Stimulated activated CD8-positive, alpha-beta memory T cell treated with anti-CD3 and anti-CD28 coated beads, Interleukin-15, amount 100 ng/mL, for 1 hour (primary cell): ENCODE results near the gene NSFL1C.
A peak's percentile ranks its signal among the peaks of the same experiment; 100 is the strongest.

ENCODE experiments used
- DNase-seq: peaks from one replicate; pipeline ENCODE4 v3.0.0-alpha.2; 2020; ENCODE audit warnings: low read depth

The NSFL1C gene

DNA sequence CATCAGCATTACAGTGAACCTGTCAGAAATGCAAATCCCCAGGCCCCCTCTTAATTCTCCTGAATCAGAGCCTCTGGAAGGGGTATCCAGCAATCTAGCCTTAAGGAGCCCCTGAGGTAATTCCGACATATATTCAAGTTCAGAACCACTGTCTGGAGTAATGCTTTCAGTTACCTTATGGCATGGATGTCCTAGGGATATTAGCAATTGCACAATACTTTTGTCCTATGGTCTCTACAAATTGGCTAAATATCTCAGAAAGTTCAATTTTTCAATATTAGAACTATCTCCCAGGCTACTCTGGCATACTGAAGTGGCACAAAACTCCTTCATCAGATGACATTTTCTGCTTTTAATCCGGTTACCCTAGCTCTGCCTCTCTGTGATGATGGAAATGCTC, 6.4 kb downstream of the NSFL1C start:
- no peak for DNase-seq

DNA sequence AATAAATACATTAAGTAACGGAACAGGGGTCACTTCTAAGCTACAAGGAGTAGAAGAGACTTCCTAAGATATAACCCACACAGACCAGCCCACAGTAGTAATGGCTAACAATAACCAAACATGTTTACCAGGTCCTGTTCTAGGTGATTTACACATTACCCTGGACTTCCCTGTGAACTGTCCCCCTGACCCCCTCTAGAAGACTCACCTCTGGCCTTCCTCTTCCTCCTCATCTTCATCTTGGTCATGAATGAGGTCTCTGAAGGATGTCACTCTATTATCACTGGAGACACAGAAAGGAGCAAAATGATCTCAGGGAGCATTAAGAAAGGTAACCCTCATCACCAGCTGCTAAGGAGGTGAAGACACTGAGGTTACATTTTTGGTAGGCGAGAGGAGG, 8.7 kb downstream of the NSFL1C start:
- DNase-seq: no peak

DNA sequence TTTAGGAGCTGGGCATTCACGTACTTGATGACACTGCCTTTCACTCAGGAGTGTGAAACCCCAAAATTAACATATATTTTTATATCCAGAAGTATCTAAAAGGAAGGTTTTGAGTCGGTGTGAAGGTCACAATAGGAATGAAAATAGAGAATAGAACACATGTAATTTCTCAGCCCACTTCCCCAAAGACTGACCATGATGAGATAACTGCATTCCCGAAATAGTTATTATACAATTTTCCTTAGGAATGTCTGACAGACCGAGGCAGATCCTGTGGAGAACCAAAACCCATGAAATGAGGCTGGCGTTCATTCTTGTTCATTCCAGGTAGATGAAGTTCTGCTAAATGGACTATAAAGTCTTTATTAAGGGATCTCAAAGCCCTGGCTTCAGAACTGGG, 10.3 kb downstream of the NSFL1C start:
- no peak for DNase-seq

DNA sequence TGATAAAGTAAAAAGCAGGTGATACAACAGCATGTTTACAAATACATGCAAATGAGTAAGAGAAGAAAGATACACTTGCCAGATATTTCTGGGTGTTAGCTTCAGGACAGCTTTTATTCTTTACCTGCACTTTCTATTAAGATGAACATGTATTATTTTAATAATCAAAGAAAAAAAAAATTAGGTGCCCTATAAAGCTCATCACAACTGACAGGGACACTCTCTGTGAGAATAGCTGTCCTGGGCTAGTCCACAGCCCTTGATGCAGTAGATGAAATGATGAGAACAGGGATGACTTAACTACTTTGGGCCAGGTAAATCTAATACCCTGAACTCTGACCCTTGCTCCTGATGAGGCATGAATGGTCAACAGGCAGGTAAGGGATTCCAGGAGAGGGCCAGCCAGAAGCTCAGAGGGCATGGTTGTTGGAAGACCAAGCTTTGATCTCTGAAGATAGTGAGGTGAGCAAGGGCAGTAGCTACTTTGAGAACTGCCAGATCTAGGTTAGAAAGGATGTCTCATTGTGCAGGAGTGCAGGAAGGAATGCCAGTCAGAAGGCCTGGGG, 15.6 kb downstream of the NSFL1C start:
- DNase-seq: no peak

DNA sequence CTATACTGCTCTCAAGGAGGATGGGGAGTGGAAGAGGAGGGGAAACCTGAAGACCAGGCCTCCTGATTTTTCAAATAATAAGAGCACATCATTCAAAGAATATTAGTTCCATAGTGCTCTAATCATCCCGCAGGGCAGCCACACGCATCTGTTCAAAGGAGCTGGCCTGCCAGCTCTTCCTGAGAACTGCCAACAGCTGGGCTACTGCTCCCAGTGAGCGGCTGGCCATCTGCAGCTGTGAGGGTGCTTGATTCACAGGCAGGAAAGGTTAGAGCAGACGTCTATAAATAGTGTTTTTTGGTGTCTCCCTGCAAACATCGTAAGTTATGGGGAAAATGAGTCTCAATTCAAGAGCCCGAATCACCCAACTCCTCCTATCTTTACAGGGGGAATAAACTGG, 17.3 kb downstream of the NSFL1C start:
- no peak for DNase-seq

DNA sequence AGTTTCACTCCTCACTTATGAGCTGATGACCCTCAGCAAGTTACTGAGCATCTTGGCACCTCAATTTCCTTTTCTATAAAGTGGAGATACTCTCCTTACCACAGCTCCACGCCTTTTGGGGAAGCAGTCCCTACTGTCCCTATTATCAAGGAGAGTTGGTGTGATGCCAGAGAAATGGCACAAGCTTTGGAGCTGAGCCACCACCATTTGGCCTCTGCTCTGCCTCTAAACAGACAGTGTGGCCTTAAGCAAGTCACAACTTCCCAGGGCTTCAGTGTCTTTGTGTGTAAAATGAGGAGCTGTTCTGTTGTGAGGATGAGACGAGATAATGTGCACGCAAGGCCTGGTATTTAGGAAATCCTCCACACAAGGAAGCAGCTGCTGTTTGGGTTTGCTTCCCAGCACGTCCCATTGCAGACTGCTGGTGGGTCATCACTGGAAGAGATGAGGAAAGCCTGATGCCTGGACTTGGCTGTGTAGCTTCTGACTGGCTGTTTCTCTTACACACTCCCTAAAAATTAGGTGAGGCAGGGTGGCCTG, 18.5 kb downstream of the NSFL1C start:
- DNase-seq: no peak

DNA sequence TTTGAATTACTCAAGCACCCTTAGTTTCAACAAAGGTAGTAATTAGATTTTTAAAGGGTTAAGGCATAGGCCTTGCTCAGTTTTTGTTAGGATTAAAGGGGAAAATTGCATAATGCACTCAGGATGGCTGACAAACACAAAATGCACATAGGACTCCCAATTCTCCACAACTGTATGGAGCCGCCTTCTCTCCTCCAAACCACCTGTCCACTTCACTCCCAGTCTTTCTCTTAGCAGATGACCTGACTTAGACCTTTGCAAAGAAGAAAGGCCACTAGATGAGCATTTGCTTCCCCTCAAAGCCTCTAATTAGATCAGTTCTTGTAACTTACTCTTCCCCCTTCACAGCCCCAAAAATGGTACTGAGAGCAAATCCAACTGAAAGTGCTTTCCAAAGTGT, 20.1 kb downstream of the NSFL1C start:
- no peak for DNase-seq

DNA sequence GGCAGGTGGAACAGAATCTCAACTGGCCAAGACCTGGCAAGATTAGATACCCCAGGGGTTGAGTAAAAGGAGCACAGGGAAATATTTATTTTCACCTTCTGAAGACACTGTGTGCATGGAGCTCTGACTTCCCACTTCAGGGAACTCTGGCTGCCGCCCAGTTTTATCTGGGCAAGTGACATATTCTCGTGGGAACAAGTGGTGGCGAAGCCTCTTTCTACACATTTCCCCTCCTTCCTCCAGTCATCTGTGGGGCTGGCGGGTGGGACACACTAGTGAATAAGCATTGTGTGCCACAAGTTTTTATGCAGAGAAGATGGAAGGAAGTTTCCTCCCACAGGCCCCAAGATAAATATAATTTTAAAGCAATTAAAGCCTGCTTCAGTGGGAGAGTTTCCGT, 23.6 kb downstream of the NSFL1C start:
- no peak for DNase-seq

DNA sequence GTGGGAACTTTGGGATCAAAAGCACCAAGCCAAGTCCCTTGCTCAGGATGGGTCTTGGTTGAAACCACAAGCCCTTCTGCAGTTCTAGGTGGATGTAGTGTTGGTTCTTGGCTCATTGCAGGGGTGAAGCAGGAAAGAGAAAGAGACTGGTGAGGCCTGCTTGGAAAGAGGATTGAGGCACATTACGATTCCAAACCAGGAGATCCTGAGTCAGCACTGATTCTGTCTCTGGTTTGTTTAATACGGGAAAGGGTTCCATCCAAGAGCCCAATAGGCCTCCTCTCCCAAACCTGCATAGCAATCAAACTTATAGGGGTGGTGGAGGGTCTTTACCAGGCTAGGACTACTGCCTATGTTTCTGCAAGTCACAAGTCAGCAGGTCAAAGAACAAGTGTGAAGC, 24.3 kb downstream of the NSFL1C start:
- DNase-seq: no peak

DNA sequence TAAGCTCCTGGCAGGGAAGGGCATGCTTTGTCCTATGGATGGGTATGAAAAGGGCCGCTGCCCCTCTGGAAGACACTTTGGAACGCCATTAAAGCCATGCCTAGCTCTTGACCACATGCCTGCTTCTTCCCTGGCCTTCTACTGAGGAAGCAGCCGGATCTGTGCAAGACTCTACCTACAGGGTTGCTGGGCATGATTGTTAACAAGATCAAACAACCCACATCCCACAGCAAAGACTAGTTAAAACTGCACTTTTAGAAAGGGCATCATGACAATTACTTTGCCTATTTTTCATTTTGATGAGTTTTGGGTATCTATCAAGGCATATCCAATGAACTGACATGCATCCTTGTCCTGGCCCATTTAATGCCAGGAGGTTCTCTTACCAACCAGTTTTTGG, 25.5 kb downstream of the NSFL1C start:
- no peak for DNase-seq

DNA sequence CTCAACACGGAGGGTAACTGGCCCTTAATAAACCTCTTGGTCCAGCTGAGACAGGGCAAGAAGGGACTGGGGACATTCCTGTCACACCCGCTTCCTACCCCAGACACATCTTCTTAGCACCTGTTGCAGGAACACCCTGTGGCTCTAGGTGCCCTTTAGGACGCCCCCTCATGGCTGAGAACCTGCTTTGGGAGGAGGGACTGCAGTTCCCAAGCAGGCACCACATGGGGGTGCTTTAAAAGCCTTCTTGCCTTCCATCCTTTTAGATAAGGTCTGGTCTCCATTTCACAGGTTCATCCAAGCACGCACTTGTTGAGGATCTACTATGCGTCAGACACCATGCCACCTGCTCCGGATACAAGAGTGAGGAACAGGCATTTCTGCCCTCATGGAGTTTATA, 26.6 kb downstream of the NSFL1C start:
- no peak for DNase-seq

DNA sequence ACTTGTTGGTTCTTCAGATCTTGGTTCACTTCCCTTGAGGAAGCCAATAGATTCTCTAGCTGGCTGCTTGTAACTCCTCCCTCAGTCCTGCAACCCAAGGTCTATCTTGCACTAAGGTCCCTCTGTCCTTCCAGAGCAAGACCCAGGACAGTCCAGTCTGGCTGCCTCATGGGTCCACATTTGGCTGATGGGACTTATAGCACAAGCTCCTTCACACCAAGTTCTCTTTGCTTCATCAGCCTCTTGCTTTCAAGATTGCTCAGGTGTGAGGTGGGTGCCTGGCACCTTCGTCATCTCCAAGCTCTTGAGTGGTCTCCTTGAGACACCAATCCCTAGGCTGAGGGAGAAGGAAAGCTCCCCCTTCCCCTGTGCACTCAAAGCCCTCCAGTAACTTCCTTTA, 28.3 kb downstream of the NSFL1C start:
- DNase-seq: no peak

DNA sequence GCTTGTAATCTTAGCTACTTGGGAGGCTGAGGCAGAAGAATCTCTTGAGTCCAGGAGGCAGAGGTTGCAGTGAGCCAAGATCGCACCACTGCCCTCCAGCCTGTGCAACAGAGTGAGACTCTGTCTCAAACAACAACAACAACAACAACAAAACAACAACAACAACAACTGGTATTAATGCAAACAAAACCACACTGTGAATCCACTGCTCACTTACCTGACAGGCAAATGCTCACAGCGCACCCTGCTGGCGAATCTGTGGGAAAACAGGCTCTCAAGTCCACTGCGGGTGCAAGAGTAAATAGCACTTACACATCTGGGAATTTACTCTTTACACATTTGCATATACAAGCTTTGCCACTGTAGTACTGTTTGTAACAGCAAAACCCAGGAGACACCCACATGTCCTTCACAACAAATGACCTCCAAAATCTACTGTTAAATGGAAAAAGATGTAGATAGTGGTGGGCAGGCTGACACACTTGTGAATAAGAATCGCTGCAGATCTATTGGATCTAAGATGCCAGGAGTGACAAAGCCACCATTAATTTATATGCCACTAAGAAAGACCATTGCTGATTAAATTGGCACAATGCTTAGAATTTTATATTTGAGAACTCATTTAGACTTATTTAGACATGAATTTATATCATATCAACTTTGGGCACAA, 29.3 kb downstream of the NSFL1C start:
- peak; percentile 70 for DNase-seq

DNA sequence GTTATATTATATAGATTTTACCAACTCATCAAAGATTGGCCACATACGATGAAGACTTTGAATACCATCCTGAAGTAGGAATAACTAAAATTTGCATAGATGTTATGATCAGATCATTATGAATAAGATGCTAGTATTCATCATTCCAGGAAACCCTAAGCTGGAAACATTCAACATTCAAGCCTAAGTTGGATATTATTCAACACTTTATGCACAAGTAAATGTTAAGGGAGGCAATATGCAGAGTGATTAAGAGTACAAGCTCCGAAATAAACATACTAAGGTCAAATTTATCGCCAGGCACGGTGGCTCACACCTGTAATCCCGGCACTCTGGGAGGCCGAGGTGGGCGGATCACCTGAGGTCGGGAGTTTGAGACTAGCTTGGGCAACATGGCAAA, 30.4 kb downstream of the NSFL1C start:
- no peak for DNase-seq

DNA sequence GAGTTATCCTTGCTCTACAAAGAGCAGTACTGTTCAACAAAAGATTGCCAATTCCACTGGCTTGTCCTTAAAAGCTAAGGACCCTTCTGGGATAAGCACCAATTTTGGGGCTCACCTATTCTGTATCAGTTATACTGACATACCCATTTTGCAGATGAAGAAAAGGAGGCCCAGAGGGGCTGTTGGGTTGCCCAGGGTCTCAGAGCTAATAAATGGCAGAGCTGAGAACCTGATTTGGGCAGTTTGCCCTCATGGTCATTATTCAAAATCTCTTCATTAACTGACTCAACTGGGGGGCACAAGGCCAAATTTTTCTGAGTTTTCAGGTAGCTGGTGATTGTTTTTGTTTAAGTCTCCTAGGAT, 31.3 kb downstream of the NSFL1C start:
- DNase-seq: no peak

DNA sequence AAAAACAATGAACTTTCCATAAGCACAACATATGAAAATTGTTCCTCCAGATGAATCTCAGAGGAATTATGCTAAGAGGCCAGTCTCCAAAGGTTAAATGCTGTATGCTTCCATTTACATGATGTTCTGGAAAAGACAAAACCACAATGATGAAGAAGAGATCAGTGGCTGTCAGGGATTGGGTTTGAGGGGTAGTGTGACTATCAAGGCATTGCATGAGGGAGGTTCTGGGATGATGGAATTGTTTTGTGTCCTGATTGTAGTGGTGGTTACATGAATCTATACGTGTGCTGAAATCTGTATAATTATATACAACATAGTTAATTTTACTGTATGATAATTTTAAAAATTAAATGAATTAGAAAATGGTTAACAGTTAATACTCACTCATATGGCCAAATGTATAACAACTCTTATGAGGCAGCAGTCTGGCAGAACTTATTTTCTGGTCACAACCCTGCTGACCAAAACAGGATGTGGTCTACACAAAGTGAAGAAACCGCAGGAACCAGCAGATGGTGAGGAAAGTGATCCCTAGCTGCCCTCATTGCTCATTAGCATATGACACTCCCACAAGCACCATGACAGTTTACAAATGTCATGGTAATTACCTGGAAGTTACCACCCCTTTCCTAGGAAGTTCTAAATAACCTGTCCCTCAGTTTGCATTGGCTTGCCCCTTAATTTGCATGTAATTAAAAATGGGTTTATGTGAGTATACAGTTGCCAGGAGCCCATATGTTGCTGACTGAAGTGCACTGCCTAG, 31.9 kb downstream of the NSFL1C start:
- DNase-seq: no peak

DNA sequence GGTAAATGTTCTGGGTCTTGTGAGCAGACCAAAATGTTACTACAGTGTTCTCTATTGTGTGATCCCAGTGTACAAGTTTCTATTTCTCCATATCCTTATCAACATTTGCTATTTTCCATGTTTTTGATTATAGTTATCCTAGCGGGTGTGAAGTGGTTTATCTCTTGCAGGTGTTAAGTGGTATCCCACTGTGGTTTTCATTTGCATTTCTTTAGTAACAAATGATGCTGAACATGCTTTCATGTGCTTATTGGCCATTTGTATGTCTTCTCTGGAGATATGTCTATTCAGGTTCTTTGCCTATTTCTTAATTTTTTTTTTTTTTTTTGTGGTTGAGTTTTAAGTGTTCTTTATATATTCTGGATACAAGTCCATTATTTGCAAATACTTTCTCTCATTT, 35.5 kb downstream of the NSFL1C start:
- no peak for DNase-seq

DNA sequence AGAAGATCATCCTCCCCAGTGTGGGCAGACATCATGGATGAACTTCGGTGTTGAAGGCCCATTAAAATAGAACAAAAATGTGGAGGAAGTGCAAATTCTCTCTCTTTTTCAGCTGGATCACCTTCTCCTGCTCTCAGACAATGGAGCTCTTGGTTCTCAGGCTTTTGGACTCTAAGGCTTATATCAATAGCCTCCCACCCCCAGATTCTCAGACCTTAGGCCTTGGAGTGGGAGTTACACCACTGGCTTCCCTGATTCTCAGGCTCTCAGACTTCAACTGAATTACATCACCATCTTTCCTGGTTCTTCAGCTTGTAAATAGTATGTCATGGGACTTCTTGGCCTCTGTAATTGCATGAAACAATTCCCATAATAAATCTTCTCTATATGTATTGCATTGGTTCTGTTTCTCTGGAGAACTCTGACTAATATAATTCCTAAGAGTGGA, 36.6 kb downstream of the NSFL1C start:
- DNase-seq: no peak

DNA sequence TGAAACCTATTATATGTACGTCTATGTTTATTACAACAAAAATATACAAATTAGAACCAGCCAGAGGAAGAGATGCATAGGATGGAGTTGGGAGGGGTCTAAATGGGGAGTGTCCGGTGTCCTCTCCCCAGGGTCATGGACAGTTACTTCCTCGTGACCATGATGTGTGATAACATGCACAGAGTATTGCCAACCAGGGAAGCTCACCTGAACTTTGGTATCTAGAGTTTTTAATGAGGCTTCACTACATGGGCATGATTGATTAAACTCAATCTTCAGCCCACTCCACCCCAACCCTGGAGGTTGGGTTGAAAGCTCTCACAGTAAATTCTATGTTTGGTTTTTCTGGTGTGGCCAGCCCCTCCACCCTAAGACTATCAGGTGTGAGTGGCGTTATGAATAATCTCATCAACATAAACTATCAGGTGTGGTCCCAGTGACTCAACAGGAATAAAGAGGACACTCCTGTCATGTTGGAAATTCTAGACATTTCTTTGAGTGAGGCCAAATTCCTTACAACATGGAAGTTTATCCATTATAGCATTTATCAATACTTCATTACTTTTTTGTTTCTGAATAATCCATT, 37.4 kb downstream of the NSFL1C start:
- DNase-seq: no peak

DNA sequence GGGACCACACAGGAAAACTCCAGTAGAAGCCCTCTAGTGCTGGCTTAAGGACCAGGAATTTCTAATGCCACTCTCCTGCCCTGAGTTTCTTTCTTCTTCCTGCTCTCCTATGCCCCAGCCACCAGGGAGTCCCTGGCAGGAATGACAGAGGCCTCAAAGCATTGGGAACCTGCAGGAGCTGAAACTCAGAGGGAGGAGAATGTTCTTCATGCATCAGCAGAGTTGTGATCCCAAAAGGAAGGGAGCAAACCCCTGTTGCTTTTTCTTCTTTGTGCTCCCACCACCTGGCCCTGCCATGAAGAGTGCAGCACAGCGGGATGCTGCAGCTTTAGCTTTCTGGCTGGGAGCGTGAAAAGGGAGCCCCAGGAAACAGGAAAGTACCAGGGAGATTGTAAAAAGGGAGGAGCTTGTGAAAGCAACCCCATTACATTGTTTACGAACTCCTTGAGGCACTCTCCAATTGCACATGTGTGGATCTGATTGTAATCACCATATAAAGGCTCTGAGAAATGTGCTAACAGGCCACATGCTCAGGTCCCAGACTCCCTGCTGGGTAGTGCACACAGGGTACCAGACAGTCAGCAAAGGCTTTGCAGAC, 39.1 kb downstream of the NSFL1C start:
- no peak for DNase-seq

DNA sequence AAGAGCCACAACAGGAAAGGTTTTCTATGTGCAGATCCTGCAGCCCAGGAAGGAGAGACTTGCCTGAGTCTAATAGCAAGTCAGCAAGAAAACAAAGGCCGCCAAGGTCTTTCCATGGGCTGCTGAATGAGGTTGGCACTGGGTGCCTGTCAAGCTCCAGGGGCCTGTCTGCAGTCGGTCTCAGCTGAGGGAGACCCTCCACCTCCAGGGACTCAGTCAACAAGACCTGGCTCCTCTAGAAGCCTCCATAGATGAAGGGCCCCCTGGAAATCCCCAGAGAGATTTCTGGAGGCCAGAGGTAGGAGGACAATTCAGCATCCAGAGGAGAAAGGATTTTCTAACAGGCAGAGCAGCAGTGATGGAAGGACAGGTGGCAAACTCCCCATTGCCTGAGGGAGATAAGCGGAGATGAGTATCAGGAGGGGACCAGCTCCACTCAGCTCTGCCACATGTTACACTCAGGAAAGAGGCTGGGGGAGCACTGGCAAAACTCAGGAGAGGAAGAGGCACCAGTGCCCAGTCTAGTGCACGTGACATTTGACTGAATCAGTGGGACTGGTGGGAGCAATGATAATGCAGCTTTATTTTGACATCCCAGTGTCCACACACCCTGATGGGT, 40.3 kb downstream of the NSFL1C start:
- no peak for DNase-seq

DNA sequence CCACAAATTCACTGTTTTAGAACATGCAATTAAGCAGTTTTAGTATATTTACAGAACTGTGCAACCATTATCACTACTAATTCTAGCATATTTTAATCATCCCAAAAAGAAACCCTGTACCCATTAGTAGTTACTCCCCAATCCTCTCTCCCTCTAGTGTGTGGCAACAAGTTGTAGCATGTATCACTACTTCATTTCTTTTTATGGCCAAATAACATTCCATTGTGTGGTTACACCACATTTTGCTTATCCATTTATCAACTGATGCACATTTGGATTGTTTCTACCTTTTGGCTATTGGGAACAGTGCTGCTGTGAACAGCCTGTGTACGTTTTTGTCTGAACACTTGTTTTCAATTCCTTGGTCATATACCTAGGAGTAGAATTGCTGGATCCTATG, 42.3 kb downstream of the NSFL1C start:
- no peak for DNase-seq
